Posterior vena cava (tissue), 2 donors: ENCODE results near the gene TMEM238. TPM values are rescaled to one million over a fixed set of nuclear protein-coding genes. Genes with fewer than 3 reads are reported as not detected.

Experiments
- total RNA-seq, 2 donors: library from RNA; stranded (reverse); fragmentation: NEBNext Ultra II Directional; extraction: Animal tissue kit (Norgen Biotek cat#: 25700); gene quantifications; one replicate each; pipeline ENCODE4 v1.2.1, GENCODE V29; 2021
- donor health status: DM: yes; HTN: yes; CAD: no.
- donor health status: DM: yes; HTN: yes; CAD: no.

The TMEM238 gene
- total RNA-seq, 2 donors from 2014 or later: 0.69 to 0.90 TPM

Other genes with a start within 250 kb of the TMEM238 start
- gene TNNT1, start 235.1 kb downstream of the TMEM238 start, total RNA-seq: not detected
- not detected for gene TNNI3, start 226.6 kb downstream of the TMEM238 start, total RNA-seq
- not detected for gene DNAAF3, start 217.7 kb downstream of the TMEM238 start, total RNA-seq
- gene SYT5, start 204.0 kb downstream of the TMEM238 start, total RNA-seq: not detected
- gene PTPRH, start 174.8 kb downstream of the TMEM238 start, total RNA-seq: 1 to 10 TPM in 1 of 2 donors, under 1 TPM in 1; 0.81 to 1.6 TPM
- 1 to 10 TPM; 1.6 to 1.7 TPM for gene TMEM86B, start 155.5 kb downstream of the TMEM238 start, total RNA-seq
- gene PPP6R1, start 125.3 kb downstream of the TMEM238 start, total RNA-seq: 10 to 100 TPM; 40.6 to 46.0 TPM
- 10 to 100 TPM; 19.8 to 20.1 TPM for gene HSPBP1, start 104.2 kb downstream of the TMEM238 start, total RNA-seq
- 1 to 10 TPM; 7.2 to 9.2 TPM for gene BRSK1, start 100.3 kb downstream of the TMEM238 start, total RNA-seq
- 1 to 10 TPM; 1.9 to 5.4 TPM for gene TMEM150B, start 59.0 kb downstream of the TMEM238 start, total RNA-seq
- gene KMT5C, start 44.4 kb downstream of the TMEM238 start, total RNA-seq: 1 to 10 TPM; 3.9 to 6.3 TPM
- 1 to 10 TPM in 1 of 2 donors, not detected in 1; 1.3 TPM for gene COX6B2, start 29.6 kb downstream of the TMEM238 start, total RNA-seq
- gene GARIN5B, start 21.0 kb downstream of the TMEM238 start, total RNA-seq: not detected
- gene IL11, start 13.8 kb downstream of the TMEM238 start, total RNA-seq: not detected
- not detected for gene TMEM190, start 7.5 kb downstream of the TMEM238 start, total RNA-seq
- gene RPL28, start 1.6 kb upstream of the TMEM238 start, total RNA-seq: 1,000 to 10,000 TPM in 1 of 2 donors, 100 to 1,000 TPM in 1; 882 to 1,056 TPM
- 10 to 100 TPM; 17.6 to 23.3 TPM for gene UBE2S, start 23.5 kb upstream of the TMEM238 start, total RNA-seq
- gene SHISA7, start 59.0 kb upstream of the TMEM238 start, total RNA-seq: not detected
- 10 to 100 TPM; 23.1 to 25.1 TPM for gene ISOC2, start 77.3 kb upstream of the TMEM238 start, total RNA-seq
- not detected for gene C19orf85, start 80.5 kb upstream of the TMEM238 start, total RNA-seq
- gene ZNF628, start 92.3 kb upstream of the TMEM238 start, total RNA-seq: 1 to 10 TPM; 5.7 to 7.9 TPM
- 10 to 100 TPM; 15.8 to 16.3 TPM for gene NAT14, start 100.9 kb upstream of the TMEM238 start, total RNA-seq
- 10 to 100 TPM; 32.4 to 40.6 TPM for gene SSC5D, start 104.1 kb upstream of the TMEM238 start, total RNA-seq
- not detected for gene SBK2, start 152.8 kb upstream of the TMEM238 start, total RNA-seq
- not detected for gene SBK3, start 161.3 kb upstream of the TMEM238 start, total RNA-seq
- gene ZNF579, start 196.6 kb upstream of the TMEM238 start, total RNA-seq: 1 to 10 TPM; 7.4 to 7.6 TPM
- gene FIZ1, start 215.2 kb upstream of the TMEM238 start, total RNA-seq: 1 to 10 TPM; 7.8 to 9.7 TPM
- 10 to 100 TPM; 10.6 to 11.1 TPM for gene ZNF524, start 216.0 kb upstream of the TMEM238 start, total RNA-seq
- 10 to 100 TPM; 10.1 to 12.6 TPM for gene ZNF865, start 221.4 kb upstream of the TMEM238 start, total RNA-seq
- 1 to 10 TPM; 3.6 to 4.3 TPM for gene ZNF784, start 240.3 kb upstream of the TMEM238 start, total RNA-seq